ENCODE data around the gene PPP2R2B. TPM values are rescaled to one million over a fixed set of nuclear protein-coding genes. Genes with fewer than 3 reads are reported as not detected.

The PPP2R2B gene
- polyA plus RNA-seq, 3 donors = 0.08 TPM; not detected in 2

DNA sequence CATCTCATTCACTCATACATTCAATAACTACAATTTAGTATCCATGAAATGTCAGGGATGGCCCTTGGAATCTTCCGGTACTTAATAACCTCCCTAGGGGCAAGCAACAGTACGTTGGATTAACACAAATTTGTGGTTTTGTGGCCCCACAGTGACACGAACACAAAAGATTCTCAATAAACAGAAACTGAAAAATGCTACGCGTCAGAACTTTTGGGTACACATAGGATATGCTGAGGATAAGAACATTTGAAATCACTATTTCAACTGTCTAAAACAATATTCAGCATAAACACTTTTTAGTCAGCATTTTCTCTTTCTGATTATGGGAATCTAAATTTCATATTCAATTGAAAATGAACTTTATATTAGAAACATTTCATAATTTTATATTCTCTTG lies 255.5 kb downstream of the PPP2R2B start:
- Histone ChIP-seq H3K9ac (ENCODE audit: insufficient read depth, low read length, poor library complexity, severe bottlenecking) (no peak overlapping the region), H3K4me1 (ENCODE audit: control insufficient read depth in 1 of 2, insufficient read depth in 2 of 2, low read length in 2 of 2) (no peaks in the 10 kb centered on the region), H3K79me2 (ENCODE audit: insufficient read depth, low read length) (no peaks in the 10 kb centered on the region), H3K4me3 (replicated peaks in 1 of 3; ENCODE audit: low read depth in 2 of 3, low read length in 3 of 3) (no peak overlapping the region), H3K27ac (ENCODE audit: low read depth in 1 of 2, low read length in 2 of 2) (no peak overlapping the region), H3K9me3 (replicated peaks in 1 of 2; ENCODE audit: control insufficient read depth in 1 of 2, insufficient read depth in 1 of 2, low read length in 2 of 2) (no peaks in the 10 kb centered on the region), H3K4me2 (replicated peaks; ENCODE audit: extremely low read depth, low read length, poor library complexity, severe bottlenecking) (no peak overlapping the region), H4K20me1 (ENCODE audit: insufficient read depth, low read length) (no peaks in the 10 kb centered on the region), H3K27me3 (ENCODE audit: control insufficient read depth in 2 of 2, insufficient read depth in 2 of 2, low read length in 2 of 2) (no peaks in the 10 kb centered on the region), H3K36me3 (replicated peaks in 1 of 2; ENCODE audit: control insufficient read depth in 1 of 2, insufficient read depth in 2 of 2, low read length in 2 of 2) (no peaks in the 10 kb centered on the region), H2AFZ (ENCODE audit: insufficient read depth, low read depth, low read length, poor library complexity, severe bottlenecking) (no peak overlapping the region)
- TF ChIP-seq, protein P1, sequence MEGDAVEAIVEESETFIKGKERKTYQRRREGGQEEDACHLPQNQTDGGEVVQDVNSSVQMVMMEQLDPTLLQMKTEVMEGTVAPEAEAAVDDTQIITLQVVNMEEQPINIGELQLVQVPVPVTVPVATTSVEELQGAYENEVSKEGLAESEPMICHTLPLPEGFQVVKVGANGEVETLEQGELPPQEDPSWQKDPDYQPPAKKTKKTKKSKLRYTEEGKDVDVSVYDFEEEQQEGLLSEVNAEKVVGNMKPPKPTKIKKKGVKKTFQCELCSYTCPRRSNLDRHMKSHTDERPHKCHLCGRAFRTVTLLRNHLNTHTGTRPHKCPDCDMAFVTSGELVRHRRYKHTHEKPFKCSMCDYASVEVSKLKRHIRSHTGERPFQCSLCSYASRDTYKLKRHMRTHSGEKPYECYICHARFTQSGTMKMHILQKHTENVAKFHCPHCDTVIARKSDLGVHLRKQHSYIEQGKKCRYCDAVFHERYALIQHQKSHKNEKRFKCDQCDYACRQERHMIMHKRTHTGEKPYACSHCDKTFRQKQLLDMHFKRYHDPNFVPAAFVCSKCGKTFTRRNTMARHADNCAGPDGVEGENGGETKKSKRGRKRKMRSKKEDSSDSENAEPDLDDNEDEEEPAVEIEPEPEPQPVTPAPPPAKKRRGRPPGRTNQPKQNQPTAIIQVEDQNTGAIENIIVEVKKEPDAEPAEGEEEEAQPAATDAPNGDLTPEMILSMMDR (IDR thresholded peaks at IDR 0.05) = no peak
- no peaks in the 10 kb centered on the region for H3K4me1 Mint-ChIP-seq
- intact Hi-C loops (cut with micrococcal nuclease) = no loop called here
- H3K9me3 Mint-ChIP-seq = no peaks in the 10 kb centered on the region
- H3K27ac Mint-ChIP-seq = no peak overlapping the region
- no peaks in the 10 kb centered on the region for H3K36me3 Mint-ChIP-seq
- no peak for DNase-seq
- WGBS (ENCODE audit: insufficient coverage) = 80% methylated on average over 2 of the region's 5 CpGs
- H3K4me3 Mint-ChIP-seq = no peak overlapping the region
- peaks cover 1 to 2% (median 2%) of the 10 kb centered on the region in 3 donors for H3K27me3 Mint-ChIP-seq (ENCODE audit: low read depth in 3 of 3)

DNA sequence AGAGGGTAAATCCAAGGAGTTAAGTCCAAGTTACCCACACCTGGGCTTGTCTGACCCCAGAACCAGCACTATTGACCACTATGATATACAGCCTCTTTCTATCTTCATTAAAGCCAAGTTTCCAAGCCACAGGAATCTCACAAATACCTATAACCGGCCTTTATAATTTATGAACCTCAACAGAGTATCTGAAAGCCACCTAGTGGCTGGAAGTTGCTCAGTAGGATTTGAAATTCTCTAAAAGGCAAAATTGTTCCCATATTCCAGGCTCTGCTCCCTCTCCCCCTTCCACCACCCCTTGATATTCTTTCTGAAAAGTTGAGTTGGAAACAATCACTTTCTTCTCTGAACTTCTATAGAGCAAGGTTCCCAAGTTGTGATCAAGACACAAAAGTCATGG lies 256.2 kb downstream of the PPP2R2B start:
- TF ChIP-seq, protein P1 (IDR thresholded peaks at IDR 0.05) = no peak
- no peak overlapping the region for H3K27ac Mint-ChIP-seq
- no peaks in the 10 kb centered on the region for H3K4me1 ChIP-seq (ENCODE audit: control insufficient read depth in 1 of 2, insufficient read depth in 2 of 2, low read length in 2 of 2)

More for the DNA sequence above, 256.2 kb downstream of the PPP2R2B start:
- no CpG with 5 or more reads among the region's 1 CpG for WGBS (ENCODE audit: insufficient coverage)
- Mint-ChIP-seq H3K36me3 (no peaks in the 10 kb centered on the region), H3K4me3 (no peak overlapping the region), H3K4me1 (no peaks in the 10 kb centered on the region), H3K27me3 (ENCODE audit: low read depth in 3 of 3) (peaks cover 1 to 2% (median 2%) of the 10 kb centered on the region in 3 donors), H3K9me3 (no peaks in the 10 kb centered on the region)
- no peaks in the 10 kb centered on the region for H3K36me3 ChIP-seq (replicated peaks in 1 of 2; ENCODE audit: control insufficient read depth in 1 of 2, insufficient read depth in 2 of 2, low read length in 2 of 2)
- no peak overlapping the region for H2AFZ ChIP-seq (ENCODE audit: insufficient read depth, low read depth, low read length, poor library complexity, severe bottlenecking)
- no peaks in the 10 kb centered on the region for H4K20me1 ChIP-seq (ENCODE audit: insufficient read depth, low read length)
- no peak overlapping the region for H3K9ac ChIP-seq (ENCODE audit: insufficient read depth, low read length, poor library complexity, severe bottlenecking)
- DNase-seq = no peak
- H3K4me3 ChIP-seq (replicated peaks in 1 of 3; ENCODE audit: low read depth in 2 of 3, low read length in 3 of 3) = no peak overlapping the region
- H3K27me3 ChIP-seq (ENCODE audit: control insufficient read depth in 2 of 2, insufficient read depth in 2 of 2, low read length in 2 of 2) = no peaks in the 10 kb centered on the region
- no peak overlapping the region for H3K27ac ChIP-seq (ENCODE audit: low read depth in 1 of 2, low read length in 2 of 2)
- no peaks in the 10 kb centered on the region for H3K79me2 ChIP-seq (ENCODE audit: insufficient read depth, low read length)
- H3K4me2 ChIP-seq (replicated peaks; ENCODE audit: extremely low read depth, low read length, poor library complexity, severe bottlenecking) = no peak overlapping the region
- intact Hi-C loops (cut with micrococcal nuclease) = no loop called here
- no peaks in the 10 kb centered on the region for H3K9me3 ChIP-seq (replicated peaks in 1 of 2; ENCODE audit: control insufficient read depth in 1 of 2, insufficient read depth in 1 of 2, low read length in 2 of 2)
